ENCODE data around the gene C11orf98. TPM values are rescaled to one million over a fixed set of nuclear protein-coding genes. Genes with fewer than 3 reads are reported as not detected.

C11orf98 gene
- 39.0 to 61.1 TPM (median 47.5 TPM) in 3 replicates for total RNA-seq
- long read RNA-seq, transcript C11orf98-201 (4 exons, 654 nt): major isoform, 43 of 45 reads
- long read RNA-seq, partial matches to known transcripts: 0 of 45 reads
- long read RNA-seq, other reads (novel, unspliced or antisense): 1 of 45 reads

GRCh38 chr11:62665075-62665598 lies at the start of gene C11orf98, which contains the start of gene CSKMT:
C11orf98 (minus strand) TSS chr11:62665210; CDS start chr11:62665169, 41 bp downstream.
CSKMT (plus strand) TSS chr11:62665312; CDS start chr11:62665880, 568 bp downstream.
- Mint-ChIP-seq H3K9me3 (ENCODE audit: low read depth) (no peaks in the 10 kb centered on the region), H3K27me3 (ENCODE audit: low read depth) (no peaks in the 10 kb centered on the region), H3K4me3 (ENCODE audit: unreplicated experiment) (peak within 1 kb of the TSS; percentile 94), H3K4me1 (ENCODE audit: low read depth) (peaks cover 31% of the 10 kb centered on the region), H3K27ac (ENCODE audit: unreplicated experiment) (peak within 1 kb of the TSS; percentile 93), H3K36me3 (ENCODE audit: low read depth) (peaks cover 7% of the 10 kb centered on the region)
- peak; percentile 98 for DNase-seq (ENCODE audit: low spot score)
- TF ChIP-seq CTCF (IDR thresholded peaks at IDR 0.05): no peak

GRCh38 chr11:62713343-62713742 lies 48.3 kb upstream of the C11orf98 start:
- Mint-ChIP-seq H3K27me3 (ENCODE audit: low read depth) (no peaks in the 10 kb centered on the region), H3K9me3 (ENCODE audit: low read depth) (no peaks in the 10 kb centered on the region), H3K4me1 (ENCODE audit: low read depth) (peaks cover 27% of the 10 kb centered on the region), H3K36me3 (ENCODE audit: low read depth) (peaks cover 39% of the 10 kb centered on the region), H3K4me3 (ENCODE audit: unreplicated experiment) (no peak overlapping the region), H3K27ac (ENCODE audit: unreplicated experiment) (peak overlapping the region; percentile 37)
- no peak for DNase-seq (ENCODE audit: low spot score)
- TF ChIP-seq CTCF (IDR thresholded peaks at IDR 0.05): no peak

- no peak for TF ChIP-seq CTCF (IDR thresholded peaks at IDR 0.05)
- H3K27ac Mint-ChIP-seq (ENCODE audit: unreplicated experiment): peak overlapping the region; percentile 30
- DNase-seq (ENCODE audit: low spot score): no peak
- no peaks in the 10 kb centered on the region for H3K27me3 Mint-ChIP-seq (ENCODE audit: low read depth)
- H3K9me3 Mint-ChIP-seq (ENCODE audit: low read depth): no peaks in the 10 kb centered on the region
- H3K4me1 Mint-ChIP-seq (ENCODE audit: low read depth): peaks cover 25% of the 10 kb centered on the region
- peaks cover 34% of the 10 kb centered on the region for H3K36me3 Mint-ChIP-seq (ENCODE audit: low read depth)
- H3K4me3 Mint-ChIP-seq (ENCODE audit: unreplicated experiment): no peak overlapping the region
These were observed 47.9 kb upstream of the C11orf98 start for GRCh38 chr11:62712861-62713260.

- Mint-ChIP-seq H3K4me3 (ENCODE audit: unreplicated experiment) (no peak overlapping the region), H3K36me3 (ENCODE audit: low read depth) (peaks cover 34% of the 10 kb centered on the region), H3K4me1 (ENCODE audit: low read depth) (peaks cover 26% of the 10 kb centered on the region), H3K27me3 (ENCODE audit: low read depth) (no peaks in the 10 kb centered on the region), H3K27ac (ENCODE audit: unreplicated experiment) (peak overlapping the region; percentile 9), H3K9me3 (ENCODE audit: low read depth) (no peaks in the 10 kb centered on the region)
- no peak for DNase-seq (ENCODE audit: low spot score)
- no peak for TF ChIP-seq CTCF (IDR thresholded peaks at IDR 0.05)
These were observed 47.3 kb upstream of the C11orf98 start for GRCh38 chr11:62712276-62712812.

- no peak for DNase-seq (ENCODE audit: low spot score)
These were observed 45.0 kb upstream of the C11orf98 start for GRCh38 chr11:62710001-62710345.

More at GRCh38 chr11:62710001-62710345, 45.0 kb upstream of the C11orf98 start:
- H3K4me1 Mint-ChIP-seq (ENCODE audit: low read depth): peaks cover 42% of the 10 kb centered on the region
- peak overlapping the region; percentile 87 for H3K4me3 Mint-ChIP-seq (ENCODE audit: unreplicated experiment)
- no peaks in the 10 kb centered on the region for H3K9me3 Mint-ChIP-seq (ENCODE audit: low read depth)
- no peak for TF ChIP-seq CTCF (IDR thresholded peaks at IDR 0.05)
- peaks cover 17% of the 10 kb centered on the region for H3K36me3 Mint-ChIP-seq (ENCODE audit: low read depth)
- no peaks in the 10 kb centered on the region for H3K27me3 Mint-ChIP-seq (ENCODE audit: low read depth)
- peak overlapping the region; percentile 99 for H3K27ac Mint-ChIP-seq (ENCODE audit: unreplicated experiment)
